ENCODE results near the gene PPM1K. TPM values are rescaled to one million over a fixed set of nuclear protein-coding genes. Genes with fewer than 3 reads are reported as not detected.

The PPM1K gene
- total RNA-seq, 4 donors from 2014 or later, result 18.9 to 59.3 (median 38.2) TPM

GRCh38 chr4:88291003-88291402 lies 6.6 kb upstream of the PPM1K start:
- no peak for TF ChIP-seq CTCF (IDR thresholded peaks at IDR 0.05)
- no peak for TF ChIP-seq POLR2A (IDR thresholded peaks at IDR 0.05)
- TF ChIP-seq EP300 (IDR thresholded peaks at IDR 0.05), result no peak
- peak; percentile 18 for TF ChIP-seq POLR2AphosphoS5 (IDR thresholded peaks at IDR 0.05)
- Histone ChIP-seq H3K36me3 (no peaks in the 10 kb centered on the region), H3K27ac (peak overlapping the region; percentile 67 to 91 (median 74)), H3K27me3 (no peaks in the 10 kb centered on the region), H3K4me3 (no peak overlapping the region), H3K4me1 (peaks cover 0 to 38% (median 6%) of the 10 kb centered on the region in 3 donors), H3K9me3 (no peaks in the 10 kb centered on the region)
- ATAC-seq, result peak; percentile 92
- 38 to 42% methylated on average over 4 of the region's 4 CpGs for WGBS, 2 donors (ENCODE audit: low coverage in 1 of 2)

GRCh38 chr4:88286897-88287296 lies 2.5 kb upstream of the PPM1K start:
- TF ChIP-seq CTCF (IDR thresholded peaks at IDR 0.05) (no peak), POLR2AphosphoS5 (IDR thresholded peaks at IDR 0.05) (peak; percentile 63)
- no peaks in the 10 kb centered on the region for H3K9me3 ChIP-seq
- peaks cover 0 to 59% (median 6%) of the 10 kb centered on the region in 3 donors for H3K4me1 ChIP-seq
- peak overlapping the region; percentile 24 to 100 (median 47) for H3K27ac ChIP-seq
- no peak for ATAC-seq
- no peaks in the 10 kb centered on the region for H3K36me3 ChIP-seq
- H3K27me3 ChIP-seq, result no peaks in the 10 kb centered on the region
- no peak overlapping the region for H3K4me3 ChIP-seq

GRCh38 chr4:88285235-88285653 lies 883 bp upstream of the PPM1K start:
- no peaks in the 10 kb centered on the region for H3K27me3 ChIP-seq
- ATAC-seq, result no peak
- H3K27ac ChIP-seq, result peak overlapping the region; percentile 92 to 100 (median 99)
- peak overlapping the region; percentile 77 to 92 for H3K4me3 ChIP-seq
- WGBS, 2 donors (ENCODE audit: low coverage in 1 of 2), result 19 to 40% methylated on average over 4 of the region's 4 CpGs
- TF ChIP-seq POLR2A (IDR thresholded peaks at IDR 0.05) (no peak), EP300 (IDR thresholded peaks at IDR 0.05) (no peak), POLR2AphosphoS5 (IDR thresholded peaks at IDR 0.05) (no peak), CTCF (IDR thresholded peaks at IDR 0.05) (no peak)
- peaks cover 0 to 63% (median 0%) of the 10 kb centered on the region in 3 donors for H3K4me1 ChIP-seq
- no peaks in the 10 kb centered on the region for H3K36me3 ChIP-seq
- H3K9me3 ChIP-seq, result no peaks in the 10 kb centered on the region

GRCh38 chr4:88283661-88284438 lies 511 bp downstream of the PPM1K start:
- Histone ChIP-seq H3K27me3 (no peaks in the 10 kb centered on the region), H3K27ac (peak overlapping the region; percentile 99 to 100 (median 99)), H3K36me3 (no peaks in the 10 kb centered on the region), H3K4me1 (peaks cover 0 to 66% (median 0%) of the 10 kb centered on the region in 3 donors), H3K4me3 (peak overlapping the region; percentile 81 to 92), H3K9me3 (no peaks in the 10 kb centered on the region)
- peak; percentile 49 for ATAC-seq
- 0% methylated on average over 14 of the region's 66 CpGs; no CpG with 5 or more reads in 1 of the 2 donors for WGBS, 2 donors (ENCODE audit: low coverage in 1 of 2)
- TF ChIP-seq POLR2A (IDR thresholded peaks at IDR 0.05) (peak; percentile 13 to 23), CTCF (IDR thresholded peaks at IDR 0.05) (peak in 1 of 4 experiments; percentile 17), EP300 (IDR thresholded peaks at IDR 0.05) (no peak)
